NCI-H226 (cell line): ENCODE data around the gene ZER1.
"Not testable (repeated sequence)": the region's sequence is repeated elsewhere in the genome, so short reads cannot be mapped to it uniquely, and the experiment has no call there.

Experiments used
- DNase-seq: peaks from one replicate; pipeline ENCODE4 v3.0.0-alpha.2; 2015

Gene ZER1

DNA sequence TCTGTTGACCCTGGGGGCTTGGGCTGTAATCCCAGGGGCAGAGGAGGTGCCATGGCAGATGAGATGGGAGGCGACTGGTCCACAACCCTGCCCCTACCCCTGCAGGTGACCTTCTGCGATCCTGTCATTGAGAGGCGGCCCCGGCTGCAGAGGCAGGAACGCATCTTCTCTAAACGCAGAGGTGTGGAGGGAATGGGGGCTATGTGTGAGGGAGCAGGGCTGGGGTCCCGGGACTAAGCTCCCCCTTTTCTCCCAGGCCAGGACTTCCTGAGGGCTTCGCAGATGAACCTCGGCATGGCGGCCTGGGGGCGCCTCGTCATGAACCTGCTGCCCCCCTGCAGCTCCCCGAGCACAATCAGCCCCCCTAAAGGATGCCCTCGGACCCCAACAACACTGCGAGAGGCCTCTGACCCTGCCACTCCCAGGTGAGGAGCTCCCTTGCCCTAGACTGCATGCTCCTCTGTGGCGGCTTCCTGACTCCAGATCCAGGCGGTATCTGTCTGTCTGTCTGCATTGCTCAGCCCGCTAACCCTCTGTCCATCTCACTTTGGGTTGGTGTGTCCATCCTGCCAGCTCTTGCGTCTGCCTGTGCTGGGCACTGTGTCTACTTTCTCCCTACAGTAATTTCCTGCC, 57.7 kb downstream of the ZER1 start:
- DNase-seq: no peak

- no peak for DNase-seq
Measured at GRCh38 chr9:128713411-128713780, 58.3 kb downstream of the ZER1 start.

- no peak for DNase-seq
Measured at GRCh38 chr9:128712451-128713410, 59.0 kb downstream of the ZER1 start.

DNA sequence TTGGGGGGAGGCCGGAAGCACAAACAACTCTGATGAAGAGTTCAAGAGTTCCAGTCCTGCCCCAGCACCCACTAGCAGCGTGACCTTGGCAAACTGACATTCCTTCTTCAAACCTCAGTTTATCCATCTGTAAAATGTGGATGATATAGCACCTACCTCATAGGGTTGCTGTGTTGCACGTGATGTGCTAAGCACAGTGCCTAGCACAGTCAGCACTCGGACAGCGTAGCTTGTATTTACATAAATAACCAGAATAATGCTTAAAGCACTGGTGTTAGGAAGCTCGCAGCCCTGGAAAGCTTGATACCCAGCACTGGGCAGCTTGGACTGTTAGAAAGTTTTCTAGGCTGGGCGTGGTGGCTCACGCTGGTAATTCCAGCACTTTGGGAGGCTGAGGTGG, 64.3 kb downstream of the ZER1 start:
- DNase-seq: no peak

DNA sequence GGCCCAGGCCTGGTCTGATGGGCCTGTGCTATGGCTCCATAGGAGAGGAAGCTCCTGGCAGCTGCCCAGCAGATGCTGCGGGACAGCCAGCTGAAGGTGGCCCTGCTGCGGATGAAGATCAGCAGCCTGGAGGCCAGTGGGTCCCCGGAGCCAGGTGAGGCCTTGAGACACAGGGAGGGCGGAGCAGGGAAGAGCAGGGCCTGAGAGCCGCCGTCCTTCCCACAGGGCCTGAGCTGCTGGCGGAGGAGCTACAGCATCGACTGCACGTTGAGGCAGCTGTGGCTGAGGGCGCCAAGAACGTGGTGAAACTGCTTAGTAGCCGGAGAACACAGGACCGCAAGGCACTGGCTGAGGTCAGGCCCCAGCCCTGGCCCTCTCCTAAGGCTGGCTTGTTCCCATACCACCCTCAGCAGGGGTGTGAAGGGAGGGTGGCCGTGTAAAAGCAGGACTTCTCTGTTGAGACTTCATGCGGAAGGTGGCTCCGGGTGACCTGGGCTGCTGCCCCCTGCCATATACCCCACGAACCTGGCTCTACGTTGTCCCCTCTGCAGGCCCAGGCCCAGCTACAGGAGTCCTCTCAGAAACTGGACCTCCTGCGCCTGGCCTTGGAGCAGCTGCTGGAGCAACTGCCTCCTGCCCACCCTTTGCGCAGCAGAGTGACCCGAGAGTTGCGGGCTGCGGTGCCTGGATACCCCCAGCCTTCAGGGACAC, 64.9 kb downstream of the ZER1 start:
- DNase-seq: no peak

DNA sequence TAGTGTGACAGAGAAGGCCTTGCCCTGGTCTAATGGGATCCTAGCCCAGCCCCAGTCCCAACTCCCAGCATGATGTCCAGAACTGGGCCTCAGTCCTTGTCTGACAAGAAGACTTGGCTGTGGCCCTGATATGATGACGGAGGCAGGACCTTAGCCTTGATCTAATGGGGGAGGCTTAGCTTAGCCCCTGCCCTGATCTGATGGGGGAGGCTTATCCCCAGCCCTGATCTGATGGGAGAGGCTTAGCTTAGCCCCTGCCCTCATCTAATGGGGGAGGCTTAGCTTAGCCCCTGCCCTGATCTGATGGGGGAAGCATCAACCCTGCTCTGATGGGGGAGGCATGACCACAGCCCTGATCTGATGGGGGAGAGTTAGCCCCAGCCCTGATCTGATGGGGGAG, 65.7 kb downstream of the ZER1 start:
- no peak for DNase-seq

GRCh38 chr9:128705051-128705965, 66.4 kb downstream of the ZER1 start:
- DNase-seq: no peak

DNA sequence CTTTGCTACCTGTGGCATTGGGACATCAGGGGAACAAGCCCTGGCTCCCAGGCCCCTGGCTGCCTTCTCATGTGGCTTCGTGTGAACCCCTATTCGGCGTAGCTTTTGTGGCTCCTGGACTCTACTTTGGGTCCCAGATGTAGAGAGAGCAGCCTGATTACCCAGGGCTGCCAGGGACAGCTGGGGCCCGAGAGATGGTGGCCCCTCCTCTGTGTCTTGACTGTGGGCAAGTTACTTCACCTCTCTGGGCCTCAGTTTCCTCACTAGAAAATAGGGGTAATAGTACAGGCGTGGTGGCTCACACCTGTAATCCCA, 67.4 kb downstream of the ZER1 start:
- no peak for DNase-seq

- no peak for DNase-seq
Measured at GRCh38 chr9:128703616-128704355, 67.9 kb downstream of the ZER1 start.

DNA sequence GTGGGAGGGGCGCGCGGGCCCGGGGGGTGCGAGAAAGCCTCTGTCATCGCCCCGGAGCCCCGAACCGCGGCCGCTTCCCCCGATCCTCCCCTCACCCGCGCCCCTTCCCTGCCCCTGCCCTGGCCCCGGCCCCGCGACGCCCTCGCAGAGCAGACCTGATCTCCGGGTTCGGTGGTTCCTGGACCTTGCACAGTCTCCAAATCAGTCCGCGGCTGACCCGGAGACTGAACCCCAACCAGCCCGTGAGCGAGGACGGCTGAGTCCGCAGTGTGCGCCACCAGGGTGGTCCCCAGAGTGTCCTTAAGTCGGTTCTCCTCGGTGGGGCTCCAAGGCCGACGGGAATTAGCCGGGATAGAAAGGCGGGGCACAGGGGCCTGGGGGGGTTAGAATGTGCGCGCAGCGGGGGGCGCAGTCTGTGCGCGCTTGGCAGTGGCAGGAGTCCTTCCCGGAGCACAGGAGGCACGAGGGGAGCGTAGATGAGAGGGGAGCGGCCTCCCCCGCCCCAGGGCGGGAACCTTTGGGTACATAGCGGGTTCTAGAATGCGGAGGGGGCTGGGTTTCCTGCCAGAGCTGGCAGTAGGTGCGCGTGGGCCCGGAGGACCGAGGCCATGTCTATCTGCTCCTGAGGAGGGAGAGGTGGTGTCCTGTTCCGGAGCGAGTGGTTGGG, 68.6 kb downstream of the ZER1 start:
- peak; percentile 20 for DNase-seq

- DNase-seq: peak; percentile 76
Measured at GRCh38 chr9:128702445-128702948, 69.2 kb downstream of the ZER1 start, which contains the start of gene PKN3. PKN3 (plus strand) TSS chr9:128702503; CDS start chr9:128702916, 413 bp downstream.

- no peak for DNase-seq
Measured at GRCh38 chr9:128701227-128701854, 70.4 kb downstream of the ZER1 start.

- DNase-seq: not testable (repeated sequence)
Measured at GRCh38 chr9:128699096-128699795, 72.5 kb downstream of the ZER1 start.

GRCh38 chr9:128696923-128697707, 74.6 kb downstream of the ZER1 start:
- no peak for DNase-seq

- no peak for DNase-seq
Measured at GRCh38 chr9:128694344-128694743, 77.4 kb downstream of the ZER1 start.

DNA sequence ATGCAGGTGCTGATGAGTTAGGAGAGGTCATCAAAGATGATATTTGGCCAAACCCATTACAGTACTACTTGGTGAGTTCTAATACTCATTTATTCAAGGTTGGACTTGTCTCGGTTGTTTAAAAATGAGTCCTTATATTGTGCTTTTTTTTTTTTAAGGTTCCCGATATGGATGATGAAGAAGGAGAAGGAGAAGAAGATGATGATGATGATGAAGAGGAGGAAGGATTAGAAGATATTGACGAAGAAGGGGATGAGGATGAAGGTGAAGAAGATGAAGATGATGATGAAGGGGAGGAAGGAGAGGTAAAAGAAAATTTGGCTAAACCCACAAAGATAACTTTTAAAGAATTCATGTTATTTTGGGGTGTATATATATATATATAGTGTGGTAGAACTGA, 78.0 kb downstream of the ZER1 start:
- not testable (repeated sequence) for DNase-seq

DNA sequence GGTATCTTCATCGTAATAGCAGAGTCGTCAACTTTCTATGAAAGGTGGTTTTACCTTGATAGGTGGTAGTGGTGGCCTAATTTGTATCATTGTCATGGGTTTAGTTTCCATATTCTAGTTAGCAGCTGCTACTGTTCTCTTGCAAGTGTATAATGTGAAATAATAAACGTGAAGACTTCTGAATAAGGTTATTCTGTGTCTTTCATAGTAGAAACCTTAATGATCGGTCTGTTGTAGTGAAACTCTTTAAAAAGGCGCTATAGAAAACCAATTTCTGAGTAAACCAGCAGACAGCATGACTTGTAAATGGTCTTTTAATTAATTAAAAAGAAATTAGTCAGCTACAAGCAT, 81.1 kb downstream of the ZER1 start:
- DNase-seq: no peak

DNA sequence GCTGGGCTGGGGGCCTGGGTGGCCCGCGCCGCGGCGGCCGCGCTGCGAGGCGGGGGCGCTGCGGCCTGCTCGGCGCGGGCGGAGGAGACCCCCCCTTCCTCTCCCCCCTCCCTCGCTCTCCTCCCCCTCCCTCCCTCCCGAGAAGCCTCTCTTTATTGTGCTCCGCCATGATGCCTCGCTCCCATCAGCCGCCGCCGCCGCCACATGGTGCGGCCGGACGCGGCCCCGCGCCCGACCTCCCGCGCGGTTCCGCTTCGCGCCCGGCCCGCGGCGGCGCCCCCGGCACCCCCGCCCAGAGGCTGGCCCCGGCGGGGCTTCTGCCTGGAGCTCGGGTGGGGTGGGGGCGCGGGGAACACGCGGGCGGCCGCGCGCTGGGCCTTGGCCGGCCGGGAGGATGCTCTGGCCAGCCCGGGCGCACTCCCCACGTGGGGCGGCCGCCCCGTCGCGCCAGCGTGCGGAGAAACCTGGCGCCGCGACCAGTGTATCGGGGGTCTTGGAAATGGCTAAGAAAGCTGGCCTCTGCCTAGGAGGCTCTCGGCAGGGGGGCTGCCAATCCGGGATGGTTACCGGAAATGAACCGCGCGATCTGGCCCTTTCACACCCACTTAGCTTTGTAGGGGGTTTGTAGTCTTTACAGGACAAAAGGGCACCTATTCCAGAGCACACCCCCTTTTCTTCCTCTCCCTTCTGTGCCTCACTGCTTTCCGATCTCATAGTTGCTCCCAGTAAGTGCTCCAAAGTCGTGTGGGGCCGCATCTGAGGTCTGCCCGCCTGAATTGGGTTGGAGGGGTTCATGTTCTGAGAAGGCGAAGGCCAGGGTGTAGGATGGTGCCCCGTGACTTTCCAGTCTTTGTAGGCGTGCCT, 81.7 kb downstream of the ZER1 start:
- peak; percentile 36 for DNase-seq
